ENCODE measurements around the gene PLEKHM3.
"Not testable (repeated sequence)": the region's sequence is repeated elsewhere in the genome, so short reads cannot be mapped to it uniquely, and the experiment has no call there.

PLEKHM3 gene

GRCh38 chr2:207819839-207820784, 205.2 kb downstream of the PLEKHM3 start:
- peak; percentile 62 for DNase-seq (ENCODE audit: low spot score)

GRCh38 chr2:207819021-207819797, 206.1 kb downstream of the PLEKHM3 start:
- DNase-seq (ENCODE audit: low spot score), result no peak

- DNase-seq (ENCODE audit: low spot score), result no peak
Observed at GRCh38 chr2:207816546-207816945, 208.8 kb downstream of the PLEKHM3 start.

- no peak for DNase-seq (ENCODE audit: low spot score)
Observed at GRCh38 chr2:207815254-207815653, 210.1 kb downstream of the PLEKHM3 start.

- no peak for DNase-seq (ENCODE audit: low spot score)
Observed at GRCh38 chr2:207813942-207814341, 211.4 kb downstream of the PLEKHM3 start.

GRCh38 chr2:207813221-207813916, 212.0 kb downstream of the PLEKHM3 start:
- no peak for DNase-seq (ENCODE audit: low spot score)

GRCh38 chr2:207812726-207813080, 212.6 kb downstream of the PLEKHM3 start:
- DNase-seq (ENCODE audit: low spot score), result no peak

GRCh38 chr2:207812058-207812725, 213.1 kb downstream of the PLEKHM3 start:
- no peak for DNase-seq (ENCODE audit: low spot score)

GRCh38 chr2:207811658-207812057, 213.7 kb downstream of the PLEKHM3 start:
- not testable (repeated sequence) for DNase-seq (ENCODE audit: low spot score)

GRCh38 chr2:207810200-207810788, 215.0 kb downstream of the PLEKHM3 start:
- no peak for DNase-seq (ENCODE audit: low spot score)

- no peak for DNase-seq (ENCODE audit: low spot score)
Observed at GRCh38 chr2:207808119-207808518, 217.2 kb downstream of the PLEKHM3 start.

- DNase-seq (ENCODE audit: low spot score), result no peak
Observed at GRCh38 chr2:207807516-207807915, 217.8 kb downstream of the PLEKHM3 start.

- DNase-seq (ENCODE audit: low spot score), result no peak
Observed at GRCh38 chr2:207805566-207806226, 219.6 kb downstream of the PLEKHM3 start.

- DNase-seq (ENCODE audit: low spot score), result no peak
Observed at GRCh38 chr2:207802650-207803049, 222.7 kb downstream of the PLEKHM3 start.

- no peak for DNase-seq (ENCODE audit: low spot score)
Observed at GRCh38 chr2:207801259-207801658, 224.1 kb downstream of the PLEKHM3 start.

GRCh38 chr2:207796585-207797350, 228.6 kb downstream of the PLEKHM3 start:
- DNase-seq (ENCODE audit: low spot score), result no peak

- DNase-seq (ENCODE audit: low spot score), result peak; percentile 84
Observed at GRCh38 chr2:207792244-207792785, 233.0 kb downstream of the PLEKHM3 start.

- DNase-seq (ENCODE audit: low spot score), result no peak
Observed at GRCh38 chr2:207791579-207792243, 233.6 kb downstream of the PLEKHM3 start.

- no peak for DNase-seq (ENCODE audit: low spot score)
Observed at GRCh38 chr2:207790898-207791297, 234.4 kb downstream of the PLEKHM3 start.

Data from SW480 (cell line).